CD4-positive, alpha-beta T cell treated with Interleukin-21 for 1 hour (primary cell): ENCODE data around the gene FRMPD4.

ENCODE experiments used
- DNase-seq: peaks from one replicate; pipeline ENCODE4 v3.0.0-alpha.2; 2020

Gene FRMPD4

GRCh38 chrX:12563121-12563520, 424.8 kb downstream of the FRMPD4 start:
- no peak for DNase-seq

GRCh38 chrX:12564221-12564620, 425.9 kb downstream of the FRMPD4 start:
- DNase-seq, result no peak

- no peak for DNase-seq
Measured at GRCh38 chrX:12567857-12568256, 429.6 kb downstream of the FRMPD4 start.

- no peak for DNase-seq
Measured at GRCh38 chrX:12570859-12571501, 432.7 kb downstream of the FRMPD4 start.

- no peak for DNase-seq
Measured at GRCh38 chrX:12579311-12579710, 441.0 kb downstream of the FRMPD4 start.

GRCh38 chrX:12580548-12580947, 442.3 kb downstream of the FRMPD4 start:
- DNase-seq, result no peak

- no peak for DNase-seq
Measured at GRCh38 chrX:12581546-12581945, 443.3 kb downstream of the FRMPD4 start.

GRCh38 chrX:12582649-12583048, 444.4 kb downstream of the FRMPD4 start:
- DNase-seq, result no peak

GRCh38 chrX:12583543-12583942, 445.3 kb downstream of the FRMPD4 start:
- no peak for DNase-seq

- no peak for DNase-seq
Measured at GRCh38 chrX:12595720-12596119, 457.4 kb downstream of the FRMPD4 start.

- no peak for DNase-seq
Measured at GRCh38 chrX:12610079-12610478, 471.8 kb downstream of the FRMPD4 start.

- DNase-seq, result no peak
Measured at GRCh38 chrX:12611471-12611870, 473.2 kb downstream of the FRMPD4 start.

GRCh38 chrX:12614266-12614665, 476.0 kb downstream of the FRMPD4 start:
- no peak for DNase-seq

- DNase-seq, result no peak
Measured at GRCh38 chrX:12615061-12615460, 476.8 kb downstream of the FRMPD4 start.

- DNase-seq, result no peak
Measured at GRCh38 chrX:12617241-12617640, 479.0 kb downstream of the FRMPD4 start.

GRCh38 chrX:12647230-12647629, 509.0 kb downstream of the FRMPD4 start:
- no peak for DNase-seq

- no peak for DNase-seq
Measured at GRCh38 chrX:12648995-12649394, 510.7 kb downstream of the FRMPD4 start.

GRCh38 chrX:12657433-12657832, 519.2 kb downstream of the FRMPD4 start:
- no peak for DNase-seq

- no peak for DNase-seq
Measured at GRCh38 chrX:12657881-12658280, 519.6 kb downstream of the FRMPD4 start.

GRCh38 chrX:12661464-12661863, 523.2 kb downstream of the FRMPD4 start:
- no peak for DNase-seq

- DNase-seq, result no peak
Measured at GRCh38 chrX:12672367-12673106, 534.3 kb downstream of the FRMPD4 start.

GRCh38 chrX:12673487-12673886, 535.2 kb downstream of the FRMPD4 start:
- no peak for DNase-seq

- DNase-seq, result no peak
Measured at GRCh38 chrX:12679522-12679921, 541.2 kb downstream of the FRMPD4 start.

- DNase-seq, result no peak
Measured at GRCh38 chrX:12681047-12681446, 542.8 kb downstream of the FRMPD4 start.

GRCh38 chrX:12685541-12685940, 547.3 kb downstream of the FRMPD4 start:
- no peak for DNase-seq
